Measurements from ENCODE around the gene FNIP1. TPM values are rescaled to one million over a fixed set of nuclear protein-coding genes. Genes with fewer than 3 reads are reported as not detected.

The FNIP1 gene
- total and polyA plus RNA-seq, 2 experiments from 2014 or later = 10.3 to 25.8 TPM

DNA sequence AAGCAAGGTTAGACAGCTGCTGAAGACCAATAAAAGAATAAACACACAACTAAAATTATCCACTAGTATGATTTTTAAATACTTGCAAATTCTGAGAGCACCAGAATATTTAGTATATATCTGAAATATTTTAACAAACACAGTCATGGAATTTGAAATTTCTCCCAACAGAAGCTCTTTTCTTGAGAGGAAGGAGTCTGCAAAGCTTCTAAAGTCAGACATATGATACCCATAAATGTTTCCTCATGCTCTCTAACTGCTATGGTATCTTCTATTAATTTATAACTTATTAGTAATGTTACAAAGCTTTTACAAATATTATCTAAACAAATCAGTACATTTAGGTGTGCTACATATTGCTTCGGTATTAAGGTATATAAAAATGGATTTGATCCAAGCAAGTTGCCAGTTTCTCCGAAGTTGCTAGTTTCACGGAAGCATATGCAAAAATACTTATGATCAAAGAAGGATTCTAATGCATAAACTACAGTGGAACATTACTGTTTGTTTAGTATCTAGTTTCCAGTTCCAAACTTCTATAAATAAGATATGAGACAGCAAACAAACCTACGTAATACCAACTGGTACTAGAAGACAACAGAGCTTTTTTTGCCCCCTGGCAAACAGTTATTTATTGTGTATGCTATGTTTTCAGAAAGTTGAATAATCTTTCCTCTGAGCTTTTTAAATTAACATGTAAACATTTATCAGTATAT is 22.0 kb downstream of the FNIP1 start:
- no peak overlapping the region for H3K9ac ChIP-seq
- WGBS, 2 experiments (ENCODE audit: low coverage in 1 of 2, low lambda C conversion rate in 2 of 2, missing lambda C conversion rate in 2 of 2) = 73 to 77% methylated on average over 4 of the region's 4 CpGs
- peaks cover 35% of the 10 kb centered on the region for H4K20me1 ChIP-seq (ENCODE audit: insufficient read depth)
- H3K27me3 ChIP-seq (replicated peaks; ENCODE audit: insufficient read depth) = no peaks in the 10 kb centered on the region
- DNase-seq = no peak
- H3K79me2 ChIP-seq (ENCODE audit: insufficient read depth) = peaks cover 94% of the 10 kb centered on the region
- peaks cover 23% of the 10 kb centered on the region for H3K4me1 ChIP-seq (ENCODE audit: insufficient read depth)
- H2AFZ ChIP-seq = no peak overlapping the region
- no peaks in the 10 kb centered on the region; the same call in 1 of the 2 replicates for H3K9me2 ChIP-seq (ENCODE audit: insufficient read depth)
- H3K27ac ChIP-seq = no peak overlapping the region
- no peak for TF ChIP-seq EZH2phosphoT487 (IDR thresholded peaks at IDR 0.05; ENCODE audit: insufficient read depth, low read depth)
- H3K4me3 ChIP-seq = no peak overlapping the region
- no peaks in the 10 kb centered on the region for H3K9me3 ChIP-seq (ENCODE audit: low read depth)
- H3K4me2 ChIP-seq (ENCODE audit: unreplicated experiment) = no peak overlapping the region
- no peaks in the 10 kb centered on the region for H3K36me3 ChIP-seq (ENCODE audit: low read depth)
- in situ Hi-C loops (cut with MboI) = no loop called here
- no peaks in the 10 kb centered on the region for H3F3A ChIP-seq (ENCODE audit: insufficient read depth)

GRCh38 chr5:131773805-131774204 is 23.0 kb downstream of the FNIP1 start:
- Histone ChIP-seq H3K79me2 (ENCODE audit: insufficient read depth) (peaks cover 95% of the 10 kb centered on the region), H3K36me3 (ENCODE audit: low read depth) (no peaks in the 10 kb centered on the region), H3K9me2 (ENCODE audit: insufficient read depth) (no peaks in the 10 kb centered on the region; the same call in 1 of the 2 replicates), H3K27ac (no peak overlapping the region), H3K4me3 (no peak overlapping the region), H3K9ac (no peak overlapping the region), H2AFZ (no peak overlapping the region), H3K9me3 (ENCODE audit: low read depth) (no peaks in the 10 kb centered on the region), H3F3A (ENCODE audit: insufficient read depth) (no peaks in the 10 kb centered on the region), H3K4me2 (ENCODE audit: unreplicated experiment) (no peak overlapping the region), H3K27me3 (replicated peaks; ENCODE audit: insufficient read depth) (no peaks in the 10 kb centered on the region), H3K4me1 (ENCODE audit: insufficient read depth) (peaks cover 23% of the 10 kb centered on the region), H4K20me1 (ENCODE audit: insufficient read depth) (peaks cover 40% of the 10 kb centered on the region)
- in situ Hi-C loops (cut with MboI) = no loop called here
- TF ChIP-seq EZH2 (IDR thresholded peaks at IDR 0.05; ENCODE audit: insufficient read depth, poor library complexity, severe bottlenecking) (no peak), EZH2phosphoT487 (IDR thresholded peaks at IDR 0.05; ENCODE audit: insufficient read depth, low read depth) (no peak)
- DNase-seq = no peak
- WGBS, 2 experiments (ENCODE audit: low coverage in 1 of 2, low lambda C conversion rate in 2 of 2, missing lambda C conversion rate in 2 of 2) = 98 to 100% methylated on average over 2 of the region's 2 CpGs

DNA sequence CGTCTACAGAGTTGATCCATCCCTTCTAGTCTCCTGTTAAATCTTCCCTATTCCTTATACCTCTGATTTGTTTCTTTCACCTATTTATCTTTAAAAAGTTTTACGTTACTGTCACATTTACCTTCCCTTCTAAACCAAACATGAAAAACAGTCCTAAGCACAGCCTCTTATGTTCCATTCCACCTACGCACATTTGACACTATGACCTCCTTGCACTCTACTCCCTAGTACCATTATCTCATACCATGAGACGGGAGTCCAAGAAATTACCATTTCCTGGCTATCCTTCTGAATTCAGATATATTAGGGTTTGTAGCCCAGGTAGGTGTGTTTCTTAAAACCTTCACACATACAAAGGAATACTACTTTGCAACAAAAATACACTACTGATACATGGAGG is 25.1 kb downstream of the FNIP1 start:
- WGBS, 2 experiments (ENCODE audit: low coverage in 1 of 2, low lambda C conversion rate in 2 of 2, missing lambda C conversion rate in 2 of 2) = 94 to 97% methylated on average over 4 of the region's 4 CpGs
- H2AFZ ChIP-seq = no peak overlapping the region
- peaks cover 33% of the 10 kb centered on the region for H4K20me1 ChIP-seq (ENCODE audit: insufficient read depth)
- peaks cover 100% of the 10 kb centered on the region for H3K79me2 ChIP-seq (ENCODE audit: insufficient read depth)
- H3F3A ChIP-seq (ENCODE audit: insufficient read depth) = no peaks in the 10 kb centered on the region
- H3K4me2 ChIP-seq (ENCODE audit: unreplicated experiment) = no peak overlapping the region
- no peak for DNase-seq
- H3K4me3 ChIP-seq = no peak overlapping the region
- no peaks in the 10 kb centered on the region; the same call in 1 of the 2 replicates for H3K9me2 ChIP-seq (ENCODE audit: insufficient read depth)
- no peaks in the 10 kb centered on the region for H3K36me3 ChIP-seq (ENCODE audit: low read depth)
- no peaks in the 10 kb centered on the region for H3K9me3 ChIP-seq (ENCODE audit: low read depth)
- no peaks in the 10 kb centered on the region for H3K27me3 ChIP-seq (replicated peaks; ENCODE audit: insufficient read depth)
- no peak for TF ChIP-seq EZH2 (IDR thresholded peaks at IDR 0.05; ENCODE audit: insufficient read depth, poor library complexity, severe bottlenecking)
- no peak for TF ChIP-seq EZH2phosphoT487 (IDR thresholded peaks at IDR 0.05; ENCODE audit: insufficient read depth, low read depth)
- no peak overlapping the region for H3K27ac ChIP-seq
- in situ Hi-C loops (cut with MboI) = no loop called here
- H3K4me1 ChIP-seq (ENCODE audit: insufficient read depth) = peaks cover 21% of the 10 kb centered on the region
- no peak overlapping the region for H3K9ac ChIP-seq

- H3F3A ChIP-seq (ENCODE audit: insufficient read depth) = no peaks in the 10 kb centered on the region
- in situ Hi-C loops (cut with MboI) = no loop called here
- H3K9me3 ChIP-seq (ENCODE audit: low read depth) = no peaks in the 10 kb centered on the region
- peaks cover 12% of the 10 kb centered on the region; the same call in 1 of the 2 replicates for H3K4me1 ChIP-seq (ENCODE audit: insufficient read depth)
- TF ChIP-seq EZH2phosphoT487 (IDR thresholded peaks at IDR 0.05; ENCODE audit: insufficient read depth, low read depth) (no peak), EZH2 (IDR thresholded peaks at IDR 0.05; ENCODE audit: insufficient read depth, poor library complexity, severe bottlenecking) (no peak)
- no peak overlapping the region for H3K4me2 ChIP-seq (ENCODE audit: unreplicated experiment)
- no peaks in the 10 kb centered on the region for H3K27me3 ChIP-seq (replicated peaks; ENCODE audit: insufficient read depth)
- H3K4me3 ChIP-seq = no peak overlapping the region
- H3K9me2 ChIP-seq (ENCODE audit: insufficient read depth) = no peaks in the 10 kb centered on the region; the same call in 1 of the 2 replicates
- H3K36me3 ChIP-seq (ENCODE audit: low read depth) = no peaks in the 10 kb centered on the region
- no peak overlapping the region for H3K9ac ChIP-seq
- H2AFZ ChIP-seq = no peak overlapping the region
- DNase-seq = no peak
- H3K79me2 ChIP-seq (ENCODE audit: insufficient read depth) = peaks cover 100% of the 10 kb centered on the region
- WGBS, 2 experiments (ENCODE audit: low coverage in 1 of 2, low lambda C conversion rate in 2 of 2, missing lambda C conversion rate in 2 of 2) = 93 to 97% methylated on average over 1 of the region's 1 CpG
- no peak overlapping the region for H3K27ac ChIP-seq
- peaks cover 23% of the 10 kb centered on the region for H4K20me1 ChIP-seq (ENCODE audit: insufficient read depth)
Measured at GRCh38 chr5:131769961-131770360, 26.9 kb downstream of the FNIP1 start.

All from GM23248 (cell line).